ENCODE results near the gene ATG16L2. TPM values are rescaled to one million over a fixed set of nuclear protein-coding genes. Genes with fewer than 3 reads are reported as not detected.

The ATG16L2 gene
- polyA plus RNA-seq, 2 of the 4 experiments (the other 2 are of a cell fraction) = 6.1 to 6.3 TPM

DNA sequence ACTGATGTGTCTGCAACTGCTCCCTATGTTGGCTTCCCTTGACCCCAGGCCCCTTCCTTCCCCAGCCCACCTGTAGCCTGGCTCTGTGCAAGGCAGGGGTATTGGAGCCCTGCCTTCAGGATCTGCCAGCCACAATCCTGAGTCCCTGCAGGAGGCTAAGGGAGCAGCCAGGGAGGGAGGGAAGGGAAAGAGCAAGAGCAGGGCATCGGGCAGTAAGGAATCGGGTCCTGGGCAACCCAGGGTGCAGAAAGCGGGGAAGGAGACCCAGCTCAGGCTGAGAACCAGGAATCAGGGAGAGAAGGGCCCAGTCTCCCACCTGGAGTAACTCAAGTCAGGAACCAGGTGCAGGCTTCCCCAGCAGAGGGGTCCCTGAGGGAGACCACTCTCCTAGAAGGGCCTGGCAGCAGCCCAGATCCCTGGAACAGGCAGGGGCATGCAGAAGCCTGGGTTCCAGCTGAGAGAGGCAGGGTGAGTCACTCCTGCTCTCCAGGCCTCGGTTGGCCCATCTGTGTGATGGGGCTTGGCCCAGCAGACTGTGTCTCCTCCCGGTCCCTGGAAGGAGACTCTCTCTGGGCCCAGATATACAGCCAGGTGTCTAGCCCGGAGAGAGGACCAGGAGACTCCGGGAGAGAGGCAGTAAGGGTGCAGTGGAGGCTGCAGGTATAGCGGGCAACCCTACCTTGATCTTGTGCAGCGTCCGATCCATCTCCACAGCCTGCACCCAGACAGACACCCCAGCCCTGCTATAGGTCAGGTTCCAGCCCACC, 33.7 kb upstream of the ATG16L2 start:
- CTCF ChIA-PET = interaction anchor here (1.9 to 3.6 kb wide), 5 partner anchors 9 to 96 kb away, joined by 5 to 35 read pairs (median 6); partner anchors contain the start of gene STARD10
- ATAC-seq (peak in 1 of 2 experiments; percentile 13; a peak in 3 of 6 replicates), FAIRE-seq (no peak), DNase-seq (ENCODE audit: low read depth in 1 of 2, low spot score in 1 of 2) (no peak)
- Histone ChIP-seq H3K4me2 (peak overlapping the region; percentile 98), H3K4me1 (peaks cover 36% of the 10 kb centered on the region), H3K9me3 (no peaks in the 10 kb centered on the region), H3K4me3 (no peak overlapping the region), H3K27ac (peak overlapping the region in 1 of 2 experiments; percentile 94; a peak in 3 of 6 replicates)
- 80% methylated on average over 10 of the region's 10 CpGs for WGBS (ENCODE audit: missing lambda C conversion rate)
- TF ChIP-seq CHD4 (IDR thresholded peaks at IDR 0.05; ENCODE audit: borderline replicate concordance) (no peak), KDM1A (IDR thresholded peaks at IDR 0.05; ENCODE audit: low read depth) (peak; percentile 30; the same call in 1 of the 2 replicates), ZC3H11A (IDR thresholded peaks at IDR 0.05) (no peak), ZSCAN20 (CRISPR knock-in tag; IDR thresholded peaks at IDR 0.05) (no peak), TP53 (CRISPR knock-in tag; IDR thresholded peaks at IDR 0.05) (no peak), HEYL (CRISPR knock-in tag; IDR thresholded peaks at IDR 0.05) (no peak)
- TF ChIP-seq, protein P1, sequence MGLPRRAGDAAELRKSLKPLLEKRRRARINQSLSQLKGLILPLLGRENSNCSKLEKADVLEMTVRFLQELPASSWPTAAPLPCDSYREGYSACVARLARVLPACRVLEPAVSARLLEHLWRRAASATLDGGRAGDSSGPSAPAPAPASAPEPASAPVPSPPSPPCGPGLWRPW (IDR thresholded peaks at IDR 0.05) = no peak
- POLR2A ChIA-PET = no interaction called here

DNA sequence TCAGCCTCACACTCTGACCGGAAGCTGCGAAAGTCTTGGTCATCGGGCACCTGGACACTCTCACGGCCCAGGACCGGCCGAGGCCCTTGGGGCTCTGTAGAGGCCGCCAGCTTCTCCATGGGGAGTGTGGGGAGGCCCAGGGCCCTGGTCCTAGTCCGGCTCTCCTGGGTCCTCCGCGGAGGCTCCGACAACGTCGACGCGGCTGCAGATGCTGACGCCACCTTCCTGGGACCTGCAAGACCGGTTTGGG, 33.2 kb upstream of the ATG16L2 start:
- WGBS (ENCODE audit: missing lambda C conversion rate) = 92% methylated on average over 7 of the region's 17 CpGs
- H3K9me3 ChIP-seq = no peaks in the 10 kb centered on the region
- ATAC-seq = no peak; a peak in 1 of 6 replicates
- no peak for TF ChIP-seq CBX2 (IDR thresholded peaks at IDR 0.05; ENCODE audit: borderline replicate concordance, low read depth)
- TF ChIP-seq RNF2 (IDR thresholded peaks at IDR 0.05; ENCODE audit: borderline replicate concordance, low read depth) = 0 out of 2 replicates have a peak, but pooled peaks have one; percentile 23
- H3K27ac ChIP-seq = peak overlapping the region; percentile 61 to 94; a peak in 4 of 6 replicates
- no peak for DNase-seq (ENCODE audit: low read depth in 1 of 2, low spot score in 1 of 2)
- POLR2A ChIA-PET = interaction anchor here (0.6 kb wide), 1 partner anchor 17 kb away, joined by 4 read pairs; no protein-coding TSS in a partner anchor
- H3K4me3 ChIP-seq = peak overlapping the region; percentile 59
- peaks cover 36% of the 10 kb centered on the region for H3K4me1 ChIP-seq
- CTCF ChIA-PET = interaction anchor here (1.9 to 3.6 kb wide), 4 partner anchors 13 to 97 kb away, joined by 5 to 35 read pairs (median 10); partner anchors contain the start of gene STARD10
- FAIRE-seq = no peak
- peak overlapping the region; percentile 98 for H3K4me2 ChIP-seq

DNA sequence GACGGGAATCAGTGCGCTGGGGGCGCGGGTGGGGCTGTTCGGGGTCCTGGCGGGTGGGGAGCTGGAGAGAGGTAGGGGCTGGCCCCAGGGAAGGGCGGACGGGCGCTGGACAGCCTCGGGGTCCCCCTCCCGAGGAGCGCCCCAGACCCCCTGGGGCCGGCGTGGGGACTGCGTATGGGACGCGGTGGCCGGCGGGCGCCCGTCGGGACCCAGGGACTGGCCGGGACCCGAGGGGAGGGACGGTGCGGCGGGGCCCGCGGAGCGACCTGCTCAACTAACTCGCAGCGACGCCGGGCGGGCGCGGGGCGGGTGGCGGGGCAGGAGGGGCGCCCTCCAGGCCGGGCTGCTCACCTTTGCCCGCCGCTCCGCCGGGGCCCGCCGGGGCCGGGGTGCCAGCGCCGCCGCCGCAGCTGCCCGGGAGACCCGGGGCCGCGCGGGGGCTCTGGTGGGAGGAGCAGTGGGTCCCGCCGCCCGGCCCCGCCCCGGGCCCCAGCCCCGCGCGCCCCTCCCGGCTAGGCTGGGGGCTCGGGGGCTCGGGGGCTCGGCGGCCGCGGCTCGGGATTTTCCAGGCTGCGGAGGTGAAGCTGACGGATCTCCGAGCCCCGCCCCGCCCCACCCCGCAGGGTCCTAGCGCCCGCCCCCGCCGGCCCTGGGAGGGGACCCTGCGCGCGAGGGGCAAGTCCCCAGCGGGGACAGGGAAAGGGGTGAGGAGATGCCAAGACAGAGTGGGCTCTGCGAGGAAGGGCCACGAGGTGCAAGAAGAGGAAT, 32.7 kb upstream of the ATG16L2 start:
- Histone ChIP-seq H3K4me3 (peak overlapping the region; percentile 59), H3K4me2 (peak overlapping the region; percentile 98), H3K27ac (peak overlapping the region; percentile 61 to 94), H3K9me3 (no peaks in the 10 kb centered on the region), H3K4me1 (peaks cover 36% of the 10 kb centered on the region)
- peak in 1 of 2 experiments; percentile 77 for DNase-seq (ENCODE audit: low read depth in 1 of 2, low spot score in 1 of 2)
- FAIRE-seq = no peak
- POLR2A ChIA-PET = interaction anchor here (0.6 to 1.4 kb wide), 2 partner anchors 13 to 16 kb away, joined by 4 read pairs; partner anchors contain the start of gene STARD10
- TF ChIP-seq JUNB (IDR thresholded peaks at IDR 0.05) = no peak
- TF ChIP-seq JUN (IDR thresholded peaks at IDR 0.05) = no peak
- TF ChIP-seq TP53 (CRISPR knock-in tag; IDR thresholded peaks at IDR 0.05) = no peak
- TF ChIP-seq EHMT2 (IDR thresholded peaks at IDR 0.05; ENCODE audit: low read depth) = no peak
- TF ChIP-seq PHF8 (IDR thresholded peaks at IDR 0.05; ENCODE audit: borderline replicate concordance, low read depth) = no peak
- no peak for TF ChIP-seq CBX2 (IDR thresholded peaks at IDR 0.05; ENCODE audit: borderline replicate concordance, low read depth)
- no peak for TF ChIP-seq ZC3H11A (IDR thresholded peaks at IDR 0.05)
- TF ChIP-seq, protein P2, sequence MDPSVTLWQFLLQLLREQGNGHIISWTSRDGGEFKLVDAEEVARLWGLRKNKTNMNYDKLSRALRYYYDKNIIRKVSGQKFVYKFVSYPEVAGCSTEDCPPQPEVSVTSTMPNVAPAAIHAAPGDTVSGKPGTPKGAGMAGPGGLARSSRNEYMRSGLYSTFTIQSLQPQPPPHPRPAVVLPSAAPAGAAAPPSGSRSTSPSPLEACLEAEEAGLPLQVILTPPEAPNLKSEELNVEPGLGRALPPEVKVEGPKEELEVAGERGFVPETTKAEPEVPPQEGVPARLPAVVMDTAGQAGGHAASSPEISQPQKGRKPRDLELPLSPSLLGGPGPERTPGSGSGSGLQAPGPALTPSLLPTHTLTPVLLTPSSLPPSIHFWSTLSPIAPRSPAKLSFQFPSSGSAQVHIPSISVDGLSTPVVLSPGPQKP (IDR thresholded peaks at IDR 0.05; ENCODE audit: low read depth, low read length) = no peak
- TF ChIP-seq, protein P3, sequence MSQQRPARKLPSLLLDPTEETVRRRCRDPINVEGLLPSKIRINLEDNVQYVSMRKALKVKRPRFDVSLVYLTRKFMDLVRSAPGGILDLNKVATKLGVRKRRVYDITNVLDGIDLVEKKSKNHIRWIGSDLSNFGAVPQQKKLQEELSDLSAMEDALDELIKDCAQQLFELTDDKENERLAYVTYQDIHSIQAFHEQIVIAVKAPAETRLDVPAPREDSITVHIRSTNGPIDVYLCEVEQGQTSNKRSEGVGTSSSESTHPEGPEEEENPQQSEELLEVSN (IDR thresholded peaks at IDR 0.05; ENCODE audit: borderline replicate concordance, low read depth) = no peak
- TF ChIP-seq POLR2A (IDR thresholded peaks at IDR 0.05; ENCODE audit: low read length) = no peak
- no peak for TF ChIP-seq CHD4 (IDR thresholded peaks at IDR 0.05; ENCODE audit: borderline replicate concordance)
- no peak for TF ChIP-seq TFCP2L1 (CRISPR knock-in tag; IDR thresholded peaks at IDR 0.05)
- no peak for TF ChIP-seq ZFP36 (IDR thresholded peaks at IDR 0.05; ENCODE audit: borderline replicate concordance, partially characterized antibody)
- CTCF ChIA-PET = interaction anchor here (1.0 to 3.6 kb wide), 7 partner anchors 8 to 396 kb away, joined by 3 to 35 read pairs (median 5); partner anchors contain the start of gene STARD10
- WGBS (ENCODE audit: missing lambda C conversion rate) = 3% methylated on average over 26 of the region's 89 CpGs
- peak; percentile 60 to 63; a peak in 5 of 6 replicates for ATAC-seq

All from A549 (cell line).